Ovary (tissue), 9 donors: ENCODE measurements around the gene SBNO2. TPM values are rescaled to one million over a fixed set of nuclear protein-coding genes. Genes with fewer than 3 reads are reported as not detected.

Source experiments
- DNase-seq, 5 donors: peaks; one replicate each; pipeline ENCODE4 v3.0.0-alpha.2; 2019 to 2020
- H3K27ac ChIP-seq, 2 donors: fragments of 200-600 bp; one replicate each; pipeline versions ENCODE4 v1.5.1 to v1.8.0; 2019 to 2022
- H3K27me3 ChIP-seq: fragments of 200-600 bp; one replicate; pipeline ENCODE4 v1.8.0; 2022
- H3K36me3 ChIP-seq: fragments of 200-600 bp; sonication (generic); one replicate; pipeline ENCODE4 v1.5.1; 2019
- H3K4me1 ChIP-seq: one replicate; pipeline ENCODE4 v1.8.1; 2013; ENCODE audit warnings: mild to moderate bottlenecking, moderate library complexity; ENCODE audit not compliant: insufficient read depth
- H3K4me3 ChIP-seq: fragments of 200-600 bp; sonication (generic); one replicate; pipeline ENCODE4 v1.5.1; 2017
- H3K9me3 ChIP-seq, 2 donors: fragments of 200-600 bp in 1 of 2; sonication (generic) in 1 of 2; one replicate each; pipeline versions ENCODE4 v1.5.1 to v1.8.1; 2013 to 2019; ENCODE audit warnings: mild to moderate bottlenecking in 1 of 2, moderate library complexity in 1 of 2
- CTCF ChIP-seq, 3 donors: fragments of 450-650 bp in 2 of 3; fragments of 200-600 bp in 1 of 3; IDR thresholded peaks; one replicate each; pipeline versions ENCODE4 v1.5.1 to v1.8.0; 2016 to 2022; ENCODE audit warnings: antibody characterized with exemption in 3 of 3, mild to moderate bottlenecking in 1 of 3
- EP300 ChIP-seq: sonication (generic); formaldehyde crosslinking; IDR thresholded peaks from one replicate; pipeline ENCODE4 v1.6.1; 2017; ENCODE audit warnings: antibody characterized with exemption
- POLR2A ChIP-seq: fragments of 450-650 bp; IDR thresholded peaks from one replicate; pipeline ENCODE4 v1.6.1; 2017; ENCODE audit warnings: antibody characterized with exemption, mild to moderate bottlenecking, moderate library complexity
- WGBS, 3 donors: extraction: QIAGEN DNeasy Blood & Tissue Kit in 1 of 3; methylation state at CpG; one replicate each; pipeline versions ENCODE4 v1.1.5 to v1.1.7; 2013 to 2017; 5-methylcytosine and 5-hydroxymethylcytosine counted together
- intact Hi-C, 4 donors: fragments of 100-400 bp; cut with DNase I; formaldehyde crosslinking; loops; one replicate each; pipeline versions ENCODE4 v1.11.0 to v1.15.1; 2022 to 2023
- polyA plus RNA-seq, 2 donors: library from polyadenylated mRNA; stranded (reverse); fragments of 200-250 nt in 1 of 2; fragments of 350-450 nt in 1 of 2; fragmentation: Illumina TruSeq in 1 of 2; extraction: RNeasy Lipid Tissue Mini Kit (QIAGEN cat#74804) in 1 of 2; gene quantifications; one replicate each; pipeline ENCODE4 v1.2.3, GENCODE V29; 2013 to 2014
- total RNA-seq, 7 donors: library from RNA; depleted of rRNA in 2 of 7; stranded (reverse); fragments of >200 nt in 2 of 7; fragmentation: NEBNext Ultra II Directional in 3 of 7; extraction: Animal tissue kit (Norgen Biotek cat#: 25700) in 3 of 7; gene quantifications; one replicate each; pipeline versions ENCODE4 v1.1.0 to v1.2.4, GENCODE V29; 2016 to 2023
- donor health status: DM: no; HTN: no; CAD: no; lungs with moderate emphysema.
- donor health status: DM: no; HTN: no; CAD: no.
- donor health status: Bipolar disorder and iron deficiency.
- donor health status: DM: yes; HTN: yes; CAD: no.
- donor health status: DM: no; HTN: no; CAD: no.
- donor health status: DM: yes; HTN: yes; CAD: no.

The SBNO2 gene
- total and polyA plus RNA-seq, 9 donors, result 6.1 to 92.6 (median 60.9) TPM

DNA sequence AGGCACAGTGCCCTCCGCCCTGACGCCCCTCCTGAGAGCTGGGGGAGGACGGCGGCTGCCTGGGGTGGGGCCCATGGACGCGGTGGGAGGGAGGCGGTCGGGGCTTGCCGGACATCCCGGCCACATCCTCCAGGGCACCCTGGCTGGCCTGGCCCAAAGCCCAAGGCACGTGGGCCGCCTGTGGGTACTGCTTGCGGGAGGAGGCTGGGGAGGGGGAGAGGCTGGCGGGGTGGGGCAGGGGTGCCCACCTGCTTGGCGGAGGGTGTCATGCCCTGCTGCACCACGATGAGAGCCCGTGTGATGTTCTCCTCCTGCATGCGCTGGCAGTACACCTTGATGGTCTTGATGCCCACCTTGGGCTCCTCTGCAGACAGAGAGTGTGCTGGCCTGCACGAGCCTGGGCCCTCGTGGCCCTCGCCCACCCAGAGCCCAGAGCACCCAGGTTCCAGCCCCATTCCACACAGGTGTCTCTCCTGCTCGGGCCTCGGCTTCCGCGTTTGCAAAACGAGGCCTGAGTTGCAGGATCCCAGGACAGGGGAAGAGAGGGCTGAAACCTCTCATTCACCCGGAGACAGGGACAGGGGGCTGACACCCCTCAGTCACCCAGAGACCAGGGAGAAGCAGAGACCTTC is 82.4 kb downstream of the SBNO2 start:
- intact Hi-C loops, result no loop called here
- no peaks in the 10 kb centered on the region for H3K27me3 ChIP-seq
- H3K4me3 ChIP-seq, result no peak overlapping the region
- H3K36me3 ChIP-seq, result no peaks in the 10 kb centered on the region
- DNase-seq, result no peak
- WGBS, 3 donors, result 82 to 85% (median 84%) methylated on average over 26 to 27 of the region's 27 CpGs
- peaks cover 6% of the 10 kb centered on the region for H3K4me1 ChIP-seq
- H3K27ac ChIP-seq, result no peak overlapping the region
- no peaks in the 10 kb centered on the region for H3K9me3 ChIP-seq
- TF ChIP-seq EP300 (no peak), POLR2A (no peak), CTCF (IDR thresholded peaks at IDR 0.05) (no peak)

- Histone ChIP-seq H3K9me3 (no peaks in the 10 kb centered on the region), H3K27me3 (no peaks in the 10 kb centered on the region), H3K27ac (no peak overlapping the region), H3K4me3 (no peak overlapping the region), H3K36me3 (no peaks in the 10 kb centered on the region), H3K4me1 (peaks cover 6% of the 10 kb centered on the region)
- DNase-seq, result peak in 1 of 5 donors; percentile 32
- TF ChIP-seq POLR2A (no peak), EP300 (no peak), CTCF (IDR thresholded peaks at IDR 0.05) (no peak)
- 91 to 94% (median 92%) methylated on average over 37 to 38 of the region's 38 CpGs for WGBS, 3 donors
- intact Hi-C loops, result no loop called here
Measured at GRCh38 chr19:1090731-1091543, 83.1 kb downstream of the SBNO2 start.

DNA sequence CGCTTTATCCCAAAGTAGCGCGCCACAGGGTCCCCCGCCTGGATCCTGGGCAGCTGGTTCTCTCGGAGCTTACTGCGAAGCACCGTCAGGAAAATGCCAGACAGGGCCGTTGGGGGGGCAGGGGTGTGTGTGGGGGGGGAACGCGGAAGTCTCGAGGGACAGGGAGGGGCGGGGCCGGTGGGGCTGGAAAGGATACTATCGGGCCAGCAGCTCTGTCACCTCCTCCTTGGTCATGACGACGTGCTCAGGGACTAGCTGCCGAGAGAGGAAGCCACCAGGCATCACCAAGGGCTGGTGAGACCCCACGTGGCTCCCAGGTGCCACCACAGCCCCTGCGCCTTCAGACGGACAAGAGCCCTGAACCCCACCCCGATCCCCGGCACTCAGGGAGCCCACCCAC is 84.2 kb downstream of the SBNO2 start:
- no peak for DNase-seq
- Histone ChIP-seq H3K36me3 (no peaks in the 10 kb centered on the region), H3K4me1 (peaks cover 6% of the 10 kb centered on the region), H3K9me3 (no peaks in the 10 kb centered on the region), H3K4me3 (no peak overlapping the region), H3K27ac (no peak overlapping the region), H3K27me3 (no peaks in the 10 kb centered on the region)
- intact Hi-C loops, result no loop called here
- TF ChIP-seq POLR2A, result no peak
- no peak for TF ChIP-seq EP300
- no peak for TF ChIP-seq CTCF (IDR thresholded peaks at IDR 0.05)
- WGBS, 3 donors, result 69 to 83% (median 75%) methylated on average over 8 to 22 of the region's 22 CpGs

DNA sequence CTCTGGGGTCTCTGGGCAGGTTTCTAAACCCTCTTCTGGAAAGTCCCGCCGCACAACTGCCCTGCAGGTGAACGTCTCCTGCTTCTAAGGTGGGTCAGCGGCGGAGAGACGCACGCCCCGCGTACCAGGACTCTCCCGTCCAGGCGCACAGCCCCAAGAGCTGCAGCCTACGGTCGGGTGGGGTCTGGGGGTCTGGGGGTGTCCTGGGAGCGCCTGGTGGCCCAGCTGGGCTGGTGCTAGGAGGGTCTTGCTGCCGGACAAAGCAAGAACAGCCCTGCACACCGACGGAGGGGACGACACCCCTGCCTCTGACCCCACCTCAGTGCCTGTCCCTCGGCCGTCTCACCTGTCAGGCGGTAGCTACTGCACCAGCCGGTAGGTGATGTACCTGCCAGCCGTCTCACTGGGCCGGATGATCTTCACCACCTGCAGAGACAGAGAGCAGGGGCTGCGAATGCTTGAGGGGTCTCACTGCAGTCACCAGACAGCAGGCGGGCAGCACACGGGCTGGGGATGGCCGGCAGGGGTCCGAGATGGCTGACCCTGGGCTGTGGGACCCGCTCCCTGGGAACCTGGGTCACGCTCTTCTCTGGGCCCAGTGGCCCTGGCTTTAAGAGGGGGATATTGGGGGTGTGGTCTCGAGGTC is 84.8 kb downstream of the SBNO2 start:
- Histone ChIP-seq H3K4me1 (peaks cover 5% of the 10 kb centered on the region), H3K4me3 (no peak overlapping the region), H3K36me3 (no peaks in the 10 kb centered on the region), H3K9me3 (no peaks in the 10 kb centered on the region), H3K27me3 (no peaks in the 10 kb centered on the region), H3K27ac (no peak overlapping the region)
- no peak for DNase-seq
- WGBS, 3 donors, result 92 to 93% (median 93%) methylated on average over 31 to 32 of the region's 32 CpGs
- TF ChIP-seq CTCF (IDR thresholded peaks at IDR 0.05) (no peak), EP300 (no peak), POLR2A (no peak)
- intact Hi-C loops, result no loop called here
